K562 (cell line): ENCODE measurements around the gene OSBPL1A. TPM values are rescaled to one million over a fixed set of nuclear protein-coding genes. Genes with fewer than 3 reads are reported as not detected.

Experiments used
- ATAC-seq: fragments of 200-7000 bp; cut with Tn5 transposase; 3 replicates; pipeline ENCODE4 v1.9.1; 2020; ENCODE audit warnings: moderate library complexity
- BruUV-seq: library from RNA; stranded (reverse); fragments of 400-500 nt; replicated peaks from 2 replicates; lab custom pipeline; 2021; lab: Mats Ljungman, UMichigan
- CTCF ChIA-PET: fragments of 300-600 bp; formaldehyde crosslinking; extraction: SDS; loops from one replicate; lab custom pipeline; 2021; ENCODE audit warnings: low intra/inter-chr PET ratio; lab: Yijun Ruan, JAX
- POLR2A ChIA-PET: fragments of 300-600, 350-650 bp; sonication (Branson Sonifier 250); formaldehyde crosslinking; extraction: SDS; loops from one replicate; lab custom pipeline; 2021; ENCODE audit warnings: antibody characterized with exemption, inconsistent platforms; lab: Yijun Ruan, JAX
- DNase-seq, 4 experiments: peaks; one replicate each; pipeline versions ENCODE4 v3.0.0 to v3.0.0-alpha.2; 2011 to 2018; ENCODE audit warnings: low spot score in 3 of 4, mixed read lengths in 3 of 4; ENCODE audit errors: extremely low read depth in 1 of 4
- FAIRE-seq: peaks from 2 replicates; lab custom pipeline; 2011; peaks lifted over from hg19 to GRCh38; lab: Jason Lieb, UNC
- H2AFZ ChIP-seq: 2 replicates; pipeline ENCODE4 v1.6.0; 2011; ENCODE audit warnings: low read depth, low read length, control low read depth, inconsistent platforms
- H3K27ac ChIP-seq: fragments of 200-600 bp; 3 replicates; pipeline ENCODE4 v1.8.0; 2011; ENCODE audit warnings: low read depth, mild to moderate bottlenecking, control low read depth, inconsistent platforms, low read length, moderate library complexity, mixed read lengths; ENCODE audit errors: extremely low read depth
- H3K27me3 ChIP-seq, 2 experiments: fragments of 300-600 bp in 1 of 2; 2 replicates in 1 of 2; 3 replicates in 1 of 2; pipeline versions ENCODE4 v1.6.0 to v1.8.0; 2011; ENCODE audit warnings: inconsistent platforms in 2 of 2, low read length in 2 of 2, mild to moderate bottlenecking in 1 of 2, mixed read lengths in 1 of 2, moderate library complexity in 1 of 2; ENCODE audit not compliant: control insufficient read depth in 2 of 2, insufficient read depth in 2 of 2
- H3K36me3 ChIP-seq: fragments of 300-600 bp; 3 replicates; pipeline ENCODE4 v1.8.0; 2011; ENCODE audit warnings: mild to moderate bottlenecking, low read length, inconsistent platforms; ENCODE audit not compliant: control insufficient read depth, insufficient read depth
- H3K4me1 ChIP-seq, 2 experiments: fragments of 200-600 bp in 1 of 2; replicated peaks in 1 of 2; 2 replicates in 1 of 2; 3 replicates in 1 of 2; pipeline versions ENCODE4 v1.5.1 to v1.8.0; 2011; ENCODE audit warnings: inconsistent platforms in 2 of 2, low read length in 2 of 2, mild to moderate bottlenecking in 1 of 2, mixed read lengths in 1 of 2, moderate library complexity in 1 of 2; ENCODE audit not compliant: control insufficient read depth in 2 of 2, insufficient read depth in 2 of 2
- H3K4me2 ChIP-seq: 2 replicates; pipeline ENCODE4 v1.6.1; 2011; ENCODE audit warnings: low read length, control low read depth, inconsistent platforms, mixed read lengths; ENCODE audit not compliant: insufficient read depth
- H3K4me3 ChIP-seq: fragments of 200-600 bp; sonication (generic), shearing (Covaris generic); 2 replicates; pipeline ENCODE4 v1.5.1; 2016; ENCODE audit warnings: control low read depth, inconsistent platforms
- H3K79me2 ChIP-seq: fragments of 200-600 bp; 3 replicates; pipeline ENCODE4 v1.8.0; 2011; ENCODE audit warnings: low read length, inconsistent platforms; ENCODE audit not compliant: control insufficient read depth, insufficient read depth
- H3K9ac ChIP-seq, 2 experiments: 2 replicates each; pipeline versions ENCODE4 v1.6.0 to v1.6.1; 2011; ENCODE audit warnings: low read depth in 2 of 2, low read length in 2 of 2, control low read depth in 1 of 2, inconsistent platforms in 1 of 2, mild to moderate bottlenecking in 1 of 2, mixed read lengths in 1 of 2; ENCODE audit not compliant: insufficient read depth in 1 of 2
- H3K9me1 ChIP-seq: one replicate; pipeline ENCODE4 v1.6.0; 2011; ENCODE audit warnings: inconsistent platforms, mild to moderate bottlenecking, low read length, moderate library complexity; ENCODE audit not compliant: control insufficient read depth, insufficient read depth
- H3K9me3 ChIP-seq: replicated peaks from 2 replicates; pipeline ENCODE4 v1.5.1; 2011; ENCODE audit warnings: low read depth, low read length, inconsistent platforms; ENCODE audit not compliant: control insufficient read depth, insufficient read depth
- H4K20me1 ChIP-seq: replicated peaks from 2 replicates; pipeline ENCODE4 v1.6.1; 2011; ENCODE audit warnings: low read length, inconsistent platforms, mixed read lengths; ENCODE audit not compliant: control insufficient read depth, insufficient read depth
- CTCFL ChIP-seq: IDR thresholded peaks from 2 replicates; pipeline ENCODE4 v1.6.1; 2011; ENCODE audit warnings: borderline replicate concordance, low read depth, mild to moderate bottlenecking, moderate library complexity, low read length; ENCODE audit not compliant: insufficient read depth, poor library complexity, severe bottlenecking
- DDX20 ChIP-seq: fragments of 450-650 bp; IDR thresholded peaks from 2 replicates; pipeline ENCODE4 v1.6.1; 2016; ENCODE audit warnings: missing genetic modification characterization, low read depth, mild to moderate bottlenecking, missing compliant biosample characterization, moderate library complexity
- ELF4 ChIP-seq: fragments of 450-650 bp; formaldehyde crosslinking; IDR thresholded peaks from 2 replicates; pipeline ENCODE4 v1.4.0; 2022; ENCODE audit warnings: missing genetic modification characterization
- HDAC1 ChIP-seq, 2 experiments: fragments of 450-650 bp; IDR thresholded peaks; 2 replicates each; pipeline ENCODE4 v1.6.1; 2016 to 2017; ENCODE audit warnings: inconsistent platforms in 1 of 2, mild to moderate bottlenecking in 1 of 2, moderate library complexity in 1 of 2
- KLF13 ChIP-seq: fragments of 450-650 bp; IDR thresholded peaks from 2 replicates; pipeline ENCODE4 v1.6.1; 2016; ENCODE audit warnings: missing genetic modification characterization, low read depth, mild to moderate bottlenecking, missing compliant biosample characterization, moderate library complexity, borderline replicate concordance
- KLF16 ChIP-seq: IDR thresholded peaks from 2 replicates; pipeline ENCODE4 v1.6.1; 2016; ENCODE audit warnings: antibody characterized with exemption
- PTBP1 ChIP-seq: fragments of 200-400 bp; formaldehyde crosslinking; IDR thresholded peaks from 2 replicates; pipeline ENCODE4 v1.6.1; 2017; ENCODE audit warnings: low read depth, low read length
- RFX1 ChIP-seq: fragments of 450-650 bp; IDR thresholded peaks from 2 replicates; pipeline ENCODE4 v1.6.1; 2016; ENCODE audit warnings: mild to moderate bottlenecking, moderate library complexity
- SMAD4 ChIP-seq: fragments of 250-450 bp; sonication (Bioruptor Pico); conservative IDR thresholded peaks from 2 replicates; pipeline ENCODE4 v1.8.0; 2021; ENCODE audit warnings: inconsistent platforms, mild to moderate bottlenecking, moderate library complexity
- SMARCA5 ChIP-seq: fragments of 450-650 bp; IDR thresholded peaks from 2 replicates; pipeline ENCODE4 v1.6.1; 2016
- TAF7 ChIP-seq: fragments of 450-650 bp; IDR thresholded peaks from 2 replicates; pipeline ENCODE4 v1.6.1; 2016; ENCODE audit warnings: missing genetic modification characterization, missing compliant biosample characterization
- ZBTB1 ChIP-seq: sonication (generic); formaldehyde crosslinking; IDR thresholded peaks from 2 replicates; pipeline ENCODE4 v1.8.1; 2023; ENCODE audit warnings: missing genetic modification reagents, low read depth, mild to moderate bottlenecking, borderline replicate concordance
- ZNF146 ChIP-seq: IDR thresholded peaks from one replicate; pipeline ENCODE4 v1.6.1; 2018; ENCODE audit warnings: missing compliant biosample characterization; ENCODE audit not compliant: unreplicated experiment
- ZNF253 ChIP-seq: fragments of 250-450 bp; sonication (Bioruptor Pico); conservative IDR thresholded peaks from 2 replicates; pipeline ENCODE4 v1.6.1; 2021; ENCODE audit warnings: mild to moderate bottlenecking
- ZNF644 ChIP-seq: fragments of 200-800 bp; sonication (Bioruptor generic); IDR thresholded peaks from 2 replicates; pipeline ENCODE4 v1.6.1; 2016; ENCODE audit warnings: low read depth, missing genetic modification characterization, missing compliant biosample characterization
- ZNF76 ChIP-seq: fragments of 250-450 bp; sonication (Bioruptor Pico); IDR thresholded peaks from 2 replicates; pipeline ENCODE4 v1.4.0; 2020; ENCODE audit warnings: mild to moderate bottlenecking, moderate library complexity, borderline replicate concordance
- ZNF766 ChIP-seq: fragments of 200-800 bp; sonication (Bioruptor generic); conservative IDR thresholded peaks from 2 replicates; pipeline ENCODE4 v1.6.1; 2016; ENCODE audit warnings: missing genetic modification characterization, missing compliant biosample characterization
- WGBS: fragments of 100-300 bp; shearing (Covaris generic); methylation state at CpG from one replicate; pipeline ENCODE4 v1.1.6; 2016; ENCODE audit warnings: low coverage, mixed read lengths; ENCODE audit not compliant: insufficient coverage; ENCODE audit errors: missing lambda C conversion rate; 5-methylcytosine and 5-hydroxymethylcytosine counted together
- in situ Hi-C: fragments of 300-500 bp; cut with MboI; formaldehyde crosslinking; loops from 4 replicates; pipeline ENCODE4 v1.15.0; 2018; ENCODE audit warnings: inconsistent platforms, mixed read lengths
- intact Hi-C: fragments of 100-400 bp; cut with micrococcal nuclease; formaldehyde crosslinking; loops from 2 replicates; pipeline ENCODE4 v1.14.2; 2022
- polyA plus RNA-seq, 8 experiments: library from polyadenylated mRNA; depleted of rRNA in 4 of 8; stranded (reverse) in 5 of 8; unstranded in 3 of 8; fragments of >200 nt; fragmentation: Nextera tagmentation in 2 of 8; fragmentation: Illumina TruSeq in 1 of 8; extraction: Ambion mirVana in 2 of 8; extraction: Trizol in 1 of 8; gene quantifications; 2 replicates each; pipeline versions ENCODE4 v1.2.1 to v1.2.3, GENCODE V29; 2011 to 2014; ENCODE audit warnings: inconsistent platforms in 1 of 8, missing spikeins in 1 of 8
- total RNA-seq, 7 experiments: library from RNA; depleted of rRNA in 6 of 7; stranded (reverse); fragments of >200 nt in 6 of 7; fragmentation: Illumina TruSeq in 2 of 7; extraction: Trizol in 2 of 7; gene quantifications; 2 replicates each; pipeline versions ENCODE4 v1.2.1 to v1.2.3, GENCODE V29; 2011 to 2021; ENCODE audit warnings: low replicate concordance in 1 of 7
- TF ChIP-seq, protein P1 (sequence below): conservative IDR thresholded peaks from 2 replicates; pipeline ENCODE4 v1.6.1; 2011; ENCODE audit warnings: low read depth, mild to moderate bottlenecking, low read length; ENCODE audit not compliant: control insufficient read depth
- TF ChIP-seq, protein P2 (sequence below), 3 experiments: fragments of 200-800 bp in 1 of 3; sonication (Bioruptor generic) in 1 of 3; sonication (generic) in 1 of 3; formaldehyde crosslinking in 1 of 3; IDR thresholded peaks; 2 replicates each; pipeline versions ENCODE4 v1.6.1 to v1.8.0; 2016 to 2022; ENCODE audit warnings: mild to moderate bottlenecking in 2 of 3, missing compliant biosample characterization in 2 of 3, missing genetic modification characterization in 2 of 3, missing genetic modification reagents in 1 of 3

Gene OSBPL1A
- total and polyA plus RNA-seq, 9 of the 15 experiments (the other 6 are each of a cell fraction or from before 2014, with no cell fraction given) = 0.40 to 0.49 TPM; not detected in 7

GRCh38 chr18:24238387-24238786 lies 159.2 kb downstream of the OSBPL1A start:
- Histone ChIP-seq H4K20me1 (no peaks in the 10 kb centered on the region), H3K79me2 (no peaks in the 10 kb centered on the region), H3K4me3 (no peak overlapping the region), H3K27me3 (no peaks in the 10 kb centered on the region), H2AFZ (no peak overlapping the region), H3K27ac (no peak overlapping the region), H3K9ac (no peak overlapping the region), H3K4me1 (no peaks in the 10 kb centered on the region), H3K4me2 (no peak overlapping the region), H3K9me3 (no peaks in the 10 kb centered on the region), H3K36me3 (no peaks in the 10 kb centered on the region), H3K9me1 (no peaks in the 10 kb centered on the region)
- intact Hi-C loops = no loop called here
- no peak for DNase-seq
- in situ Hi-C loops = no loop called here
- ChIA-PET POLR2A (no interaction called here), CTCF (no interaction called here)
- BruUV-seq = no TSS peak
- FAIRE-seq = no peak
- no peak for TF ChIP-seq DDX20 (tag)
- TF ChIP-seq ELF4 = no peak
- TF ChIP-seq KLF16 = no peak
- no peak for TF ChIP-seq ZNF766 (CRISPR knock-in tag)
- no peak for TF ChIP-seq ZNF146 (CRISPR knock-in tag)
- no peak for TF ChIP-seq CTCFL
- TF ChIP-seq ZNF76 (CRISPR knock-in tag) = no peak
- TF ChIP-seq ZNF253 (CRISPR knock-in tag) = no peak
- no peak for TF ChIP-seq TAF7 (tag)
- no peak for TF ChIP-seq RFX1
- no peak for TF ChIP-seq HDAC1 (IDR thresholded peaks at IDR 0.05)
- TF ChIP-seq, protein P1, sequence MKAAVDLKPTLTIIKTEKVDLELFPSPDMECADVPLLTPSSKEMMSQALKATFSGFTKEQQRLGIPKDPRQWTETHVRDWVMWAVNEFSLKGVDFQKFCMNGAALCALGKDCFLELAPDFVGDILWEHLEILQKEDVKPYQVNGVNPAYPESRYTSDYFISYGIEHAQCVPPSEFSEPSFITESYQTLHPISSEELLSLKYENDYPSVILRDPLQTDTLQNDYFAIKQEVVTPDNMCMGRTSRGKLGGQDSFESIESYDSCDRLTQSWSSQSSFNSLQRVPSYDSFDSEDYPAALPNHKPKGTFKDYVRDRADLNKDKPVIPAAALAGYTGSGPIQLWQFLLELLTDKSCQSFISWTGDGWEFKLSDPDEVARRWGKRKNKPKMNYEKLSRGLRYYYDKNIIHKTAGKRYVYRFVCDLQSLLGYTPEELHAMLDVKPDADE = no peak
- TF ChIP-seq SMARCA5 = no peak
- no peak for TF ChIP-seq PTBP1
- TF ChIP-seq ZNF644 (tag) = no peak
- TF ChIP-seq KLF13 (tag) = no peak
- TF ChIP-seq, protein P2, sequence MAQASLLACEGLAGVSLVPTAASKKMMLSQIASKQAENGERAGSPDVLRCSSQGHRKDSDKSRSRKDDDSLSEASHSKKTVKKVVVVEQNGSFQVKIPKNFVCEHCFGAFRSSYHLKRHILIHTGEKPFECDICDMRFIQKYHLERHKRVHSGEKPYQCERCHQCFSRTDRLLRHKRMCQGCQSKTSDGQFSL (CRISPR knock-in tag; IDR thresholded peaks at IDR 0.05) = no peak
- TF ChIP-seq, protein P2 (tag; IDR thresholded peaks at IDR 0.05) = no peak
- no peak for TF ChIP-seq SMAD4 (CRISPR knock-in tag)
- TF ChIP-seq ZBTB1 (CRISPR knock-in tag) = no peak
- 1% methylated on average over 5 of the region's 5 CpGs for WGBS
- ATAC-seq = no peak
